ENCODE results near the gene IL20RA. TPM values are rescaled to one million over a fixed set of nuclear protein-coding genes. Genes with fewer than 3 reads are reported as not detected.

Gene IL20RA
- polyA plus RNA-seq, 1 of the 3 experiments (the other 2 are of a cell fraction) = 0.10 TPM

DNA sequence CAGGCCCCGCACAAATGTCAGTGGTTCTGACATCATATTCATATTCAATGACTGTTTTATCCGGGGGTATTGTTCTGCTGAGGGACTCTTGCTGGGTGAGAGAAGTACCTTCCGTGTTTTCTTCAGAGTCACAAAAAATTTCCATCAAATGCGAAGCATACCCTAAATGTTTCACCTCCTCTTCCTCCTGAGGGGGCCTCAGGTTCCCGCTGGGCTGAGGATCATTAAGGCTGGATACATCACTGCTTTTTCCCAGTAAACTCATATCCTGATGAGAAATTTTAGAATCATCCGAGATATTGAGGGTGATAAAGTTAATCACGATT lies 42.8 kb downstream of the IL20RA start (continued):
- TF ChIP-seq MXI1 (IDR thresholded peaks at IDR 0.05; ENCODE audit: low read depth, low read length) (no peak), EZH2phosphoT487 (IDR thresholded peaks at IDR 0.05; ENCODE audit: borderline replicate concordance, low read depth) (no peak), TAF1 (IDR thresholded peaks at IDR 0.05; ENCODE audit: borderline replicate concordance, low read depth, low read length) (no peak), MEF2A (IDR thresholded peaks at IDR 0.05; ENCODE audit: borderline replicate concordance, low read depth) (no peak), SMC3 (IDR thresholded peaks at IDR 0.05; ENCODE audit: low read depth, low read length) (no peak), MAX (IDR thresholded peaks at IDR 0.05; ENCODE audit: low read depth) (no peak), GATA2 (CRISPR knock-in tag; IDR thresholded peaks at IDR 0.05) (no peak)
- TF ChIP-seq, protein P1, sequence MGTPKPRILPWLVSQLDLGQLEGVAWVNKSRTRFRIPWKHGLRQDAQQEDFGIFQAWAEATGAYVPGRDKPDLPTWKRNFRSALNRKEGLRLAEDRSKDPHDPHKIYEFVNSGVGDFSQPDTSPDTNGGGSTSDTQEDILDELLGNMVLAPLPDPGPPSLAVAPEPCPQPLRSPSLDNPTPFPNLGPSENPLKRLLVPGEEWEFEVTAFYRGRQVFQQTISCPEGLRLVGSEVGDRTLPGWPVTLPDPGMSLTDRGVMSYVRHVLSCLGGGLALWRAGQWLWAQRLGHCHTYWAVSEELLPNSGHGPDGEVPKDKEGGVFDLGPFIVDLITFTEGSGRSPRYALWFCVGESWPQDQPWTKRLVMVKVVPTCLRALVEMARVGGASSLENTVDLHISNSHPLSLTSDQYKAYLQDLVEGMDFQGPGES (IDR thresholded peaks at IDR 0.05; ENCODE audit: low read depth, low read length) = no peak

DNA sequence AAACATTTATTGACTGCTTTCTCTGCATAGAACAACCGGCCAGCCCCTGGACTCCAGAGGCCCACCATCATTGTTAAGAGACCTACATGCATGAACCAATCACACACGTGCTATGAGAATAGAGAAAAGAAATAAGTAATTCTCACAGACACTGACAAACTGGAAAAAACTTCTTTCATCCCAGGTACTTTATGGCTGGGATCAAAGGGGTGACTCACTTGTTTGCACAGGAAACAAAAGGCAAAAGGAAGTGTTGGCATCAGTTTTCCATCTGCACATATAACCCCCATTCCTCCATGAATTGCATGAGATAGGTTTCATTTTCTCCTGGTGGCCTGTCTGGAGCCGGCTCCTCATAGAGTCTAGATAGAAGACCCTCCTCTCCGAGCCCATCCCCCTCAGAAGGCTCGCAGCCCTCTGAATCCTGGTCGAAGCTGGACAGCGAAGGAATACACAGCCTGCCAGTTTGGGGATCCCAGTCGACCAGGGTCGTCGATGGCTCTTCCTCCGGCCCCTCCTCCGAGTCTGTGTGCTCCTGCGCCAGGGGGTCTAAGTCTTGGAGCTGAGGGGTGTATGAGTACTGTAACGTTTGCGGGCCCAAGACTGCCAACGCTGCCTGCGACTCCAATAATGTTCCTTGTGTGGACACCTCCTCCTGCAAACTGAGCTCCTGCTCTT lies 43.3 kb downstream of the IL20RA start:
- no peak overlapping the region for H3K9ac ChIP-seq
- H3K4me3 ChIP-seq (ENCODE audit: low read depth in 2 of 2, low read length in 1 of 2) = no peak overlapping the region
- H3K4me2 ChIP-seq = no peak overlapping the region
- H3F3A ChIP-seq (replicated peaks; ENCODE audit: insufficient read depth) = no peaks in the 10 kb centered on the region
- 71% methylated on average over 3 of the region's 17 CpGs for WGBS (ENCODE audit: low lambda C conversion rate)
- H3K9me3 ChIP-seq = no peaks in the 10 kb centered on the region
- DNase-seq = no peak
- H3K36me3 ChIP-seq (replicated peaks in 1 of 2; ENCODE audit: control insufficient read depth in 1 of 2, insufficient read depth in 2 of 2, low read length in 1 of 2) = no peaks in the 10 kb centered on the region
- H3K9me2 ChIP-seq = no peaks in the 10 kb centered on the region
- peaks cover 0 to 2% of the 10 kb centered on the region in 2 experiments; a peak in 2 of 4 replicates for H3K4me1 ChIP-seq (ENCODE audit: control insufficient read depth in 1 of 2, insufficient read depth in 2 of 2, low read depth in 1 of 2, low read length in 1 of 2)
- POLR2A ChIA-PET = no interaction called here
- no peaks in the 10 kb centered on the region for H3K79me2 ChIP-seq (ENCODE audit: insufficient read depth)
- no peaks in the 10 kb centered on the region for H3K27me3 ChIP-seq (ENCODE audit: insufficient read depth)
- H4K20me1 ChIP-seq (ENCODE audit: insufficient read depth) = no peaks in the 10 kb centered on the region
- H3K27ac ChIP-seq (ENCODE audit: low read depth in 2 of 2, low read length in 1 of 2) = no peak overlapping the region; a peak in 1 of 4 replicates
- no peak overlapping the region for H2AFZ ChIP-seq (ENCODE audit: low read depth)
- CTCF ChIA-PET = interaction anchor here (1.0 kb wide), 1 partner anchor 13 kb away, joined by 3 read pairs; no protein-coding TSS in a partner anchor
- no peak for TF ChIP-seq GABPA (IDR thresholded peaks at IDR 0.05; ENCODE audit: low read depth)
- TF ChIP-seq MAX (IDR thresholded peaks at IDR 0.05; ENCODE audit: low read depth) = no peak
- TF ChIP-seq REST (IDR thresholded peaks at IDR 0.05; ENCODE audit: low read depth, low read length) = no peak
- TF ChIP-seq, protein P2, sequence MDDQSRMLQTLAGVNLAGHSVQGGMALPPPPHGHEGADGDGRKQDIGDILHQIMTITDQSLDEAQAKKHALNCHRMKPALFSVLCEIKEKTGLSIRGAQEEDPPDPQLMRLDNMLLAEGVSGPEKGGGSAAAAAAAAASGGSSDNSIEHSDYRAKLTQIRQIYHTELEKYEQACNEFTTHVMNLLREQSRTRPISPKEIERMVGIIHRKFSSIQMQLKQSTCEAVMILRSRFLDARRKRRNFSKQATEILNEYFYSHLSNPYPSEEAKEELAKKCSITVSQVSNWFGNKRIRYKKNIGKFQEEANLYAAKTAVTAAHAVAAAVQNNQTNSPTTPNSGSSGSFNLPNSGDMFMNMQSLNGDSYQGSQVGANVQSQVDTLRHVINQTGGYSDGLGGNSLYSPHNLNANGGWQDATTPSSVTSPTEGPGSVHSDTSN (IDR thresholded peaks at IDR 0.05) = no peak
- TF ChIP-seq FOSL2 (IDR thresholded peaks at IDR 0.05; ENCODE audit: borderline replicate concordance, low read depth) = no peak
- no peak for TF ChIP-seq JUND (IDR thresholded peaks at IDR 0.05)
- TF ChIP-seq SMC3 (IDR thresholded peaks at IDR 0.05; ENCODE audit: low read depth, low read length) = no peak
- no peak for TF ChIP-seq RCOR1 (IDR thresholded peaks at IDR 0.05; ENCODE audit: low read length)
- TF ChIP-seq FOXJ3 (CRISPR knock-in tag; IDR thresholded peaks at IDR 0.05) = no peak
- TF ChIP-seq TCF12 (IDR thresholded peaks at IDR 0.05) = no peak
- TF ChIP-seq TAF1 (IDR thresholded peaks at IDR 0.05; ENCODE audit: borderline replicate concordance, low read depth, low read length) = no peak
- no peak for TF ChIP-seq NRF1 (IDR thresholded peaks at IDR 0.05; ENCODE audit: low read depth, low read length)
- TF ChIP-seq SIN3A (IDR thresholded peaks at IDR 0.05; ENCODE audit: borderline replicate concordance, low read depth, low read length) = no peak
- no peak for TF ChIP-seq FOXM1 (IDR thresholded peaks at IDR 0.05; ENCODE audit: low read depth)
- TF ChIP-seq RAD21 (IDR thresholded peaks at IDR 0.05; ENCODE audit: low read length) = no peak
- TF ChIP-seq CTCF (IDR thresholded peaks at IDR 0.05) = no peak
- TF ChIP-seq, protein P3, sequence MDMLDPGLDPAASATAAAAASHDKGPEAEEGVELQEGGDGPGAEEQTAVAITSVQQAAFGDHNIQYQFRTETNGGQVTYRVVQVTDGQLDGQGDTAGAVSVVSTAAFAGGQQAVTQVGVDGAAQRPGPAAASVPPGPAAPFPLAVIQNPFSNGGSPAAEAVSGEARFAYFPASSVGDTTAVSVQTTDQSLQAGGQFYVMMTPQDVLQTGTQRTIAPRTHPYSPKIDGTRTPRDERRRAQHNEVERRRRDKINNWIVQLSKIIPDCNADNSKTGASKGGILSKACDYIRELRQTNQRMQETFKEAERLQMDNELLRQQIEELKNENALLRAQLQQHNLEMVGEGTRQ (IDR thresholded peaks at IDR 0.05; ENCODE audit: borderline replicate concordance, low read depth, low read length) = no peak

Measured in SK-N-SH (cell line).